ENCODE results near the gene WFDC13. TPM values are rescaled to one million over a fixed set of nuclear protein-coding genes. Genes with fewer than 3 reads are reported as not detected.
"Not testable (repeated sequence)": the region's sequence is repeated elsewhere in the genome, so short reads cannot be mapped to it uniquely, and the experiment has no call there.

The WFDC13 gene
- total RNA-seq, 1 experiment from 2014 or later = not detected

DNA sequence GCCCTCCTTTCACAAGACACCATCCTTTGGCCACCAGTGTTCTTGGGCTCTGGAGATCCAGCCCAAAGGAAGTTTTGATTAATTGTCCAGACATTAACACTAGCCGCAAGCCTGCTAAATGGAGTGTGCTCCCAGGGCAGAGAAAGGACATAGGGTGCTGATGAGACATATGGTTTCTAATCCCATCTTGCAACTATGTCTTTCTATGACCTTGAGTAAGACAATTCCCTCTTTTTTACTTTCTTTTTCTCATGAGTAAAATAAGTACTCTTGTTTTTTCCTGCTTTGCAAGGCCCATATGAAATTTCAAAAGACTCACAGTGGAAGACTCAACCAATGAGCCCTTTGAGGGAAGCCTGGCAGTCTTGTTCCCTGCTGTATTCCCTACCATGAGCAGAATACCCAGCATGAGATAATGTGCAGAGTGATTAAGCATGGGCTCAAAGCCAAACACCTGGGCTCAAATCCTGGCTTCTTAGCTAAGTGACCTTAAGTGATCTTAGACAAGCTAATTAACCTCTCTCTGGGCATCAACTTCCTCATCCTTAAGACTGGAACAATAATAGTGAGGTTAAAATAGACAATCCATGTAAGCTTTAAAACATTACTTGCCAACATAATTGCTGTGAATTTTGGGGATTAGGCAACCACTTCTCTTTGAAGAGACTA, 3.3 kb downstream of the WFDC13 start, which contains the start of gene WFDC10B:
WFDC10B (minus strand) TSS at position 51 of the 669 bp plus-strand sequence. CDS start 19,027 bp downstream, outside the sequence.
- Mint-ChIP-seq H3K27ac (no peak within 1 kb of the TSS; the same call in 1 of the 2 replicates), H3K9me3 (peaks cover 14% of the 10 kb centered on the region)

GRCh38 chr20:45716141-45716688, 14.4 kb downstream of the WFDC13 start:
- H3K36me3 Mint-ChIP-seq; ATAC-seq; POLR2A ChIA-PET; H3K27me3 Mint-ChIP-seq (ENCODE audit: low read depth); H3K4me1 Mint-ChIP-seq; H3K27ac Mint-ChIP-seq; H3K4me3 Mint-ChIP-seq; DNase-seq (ENCODE audit: low spot score): not testable (repeated sequence)
- peaks cover 39% of the 10 kb centered on the region for H3K9me3 Mint-ChIP-seq
- CTCF ChIA-PET = interaction anchor here (1.6 kb wide), 1 partner anchor 55 kb away, joined by 4 read pairs; no protein-coding TSS in a partner anchor

More for the DNA sequence above, 3.3 kb downstream of the WFDC13 start, which contains the start of gene WFDC10B:
- ChIA-PET CTCF (interaction anchor here (1.7 kb wide), 1 partner anchor 66 kb away, joined by 6 read pairs; no protein-coding TSS in a partner anchor), POLR2A (no interaction called here)
- peaks cover 3% of the 10 kb centered on the region; the same call in 1 of the 2 replicates for H3K36me3 Mint-ChIP-seq
- H3K4me3 Mint-ChIP-seq = no peak within 1 kb of the TSS
- H3K27me3 Mint-ChIP-seq (ENCODE audit: low read depth) = no peaks in the 10 kb centered on the region
- no peak for ATAC-seq
- no peak for TF ChIP-seq TEAD1 (CRISPR knock-in tag; IDR thresholded peaks at IDR 0.05)
- TF ChIP-seq ZNF425 (CRISPR knock-in tag; conservative IDR thresholded peaks at IDR 0.05) = no peak
- TF ChIP-seq OVOL2 (CRISPR knock-in tag; IDR thresholded peaks at IDR 0.05; ENCODE audit: borderline replicate concordance) = no peak
- no peak for TF ChIP-seq HMGA2 (CRISPR knock-in tag; IDR thresholded peaks at IDR 0.05)
- TF ChIP-seq ESRRA (CRISPR knock-in tag; IDR thresholded peaks at IDR 0.05; ENCODE audit: borderline replicate concordance) = no peak
- no peak for TF ChIP-seq ETV6 (CRISPR knock-in tag; IDR thresholded peaks at IDR 0.05)
- TF ChIP-seq ZNF263 (CRISPR knock-in tag; IDR thresholded peaks at IDR 0.05; ENCODE audit: low read depth) = no peak
- TF ChIP-seq USF2 (CRISPR knock-in tag; IDR thresholded peaks at IDR 0.05) = no peak
- no peak for TF ChIP-seq SOX15 (CRISPR knock-in tag; IDR thresholded peaks at IDR 0.05)
- TF ChIP-seq, protein P1, sequence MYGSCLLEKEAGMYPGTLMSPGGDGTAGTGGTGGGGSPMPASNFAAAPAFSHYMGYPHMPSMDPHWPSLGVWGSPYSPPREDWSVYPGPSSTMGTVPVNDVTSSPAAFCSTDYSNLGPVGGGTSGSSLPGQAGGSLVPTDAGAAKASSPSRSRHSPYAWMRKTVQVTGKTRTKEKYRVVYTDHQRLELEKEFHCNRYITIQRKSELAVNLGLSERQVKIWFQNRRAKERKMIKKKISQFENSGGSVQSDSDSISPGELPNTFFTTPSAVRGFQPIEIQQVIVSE (CRISPR knock-in tag; IDR thresholded peaks at IDR 0.05; ENCODE audit: borderline replicate concordance) = no peak
- no peak for TF ChIP-seq STAT6 (CRISPR knock-in tag; conservative IDR thresholded peaks at IDR 0.05; ENCODE audit: low read depth)
- TF ChIP-seq, protein P2, sequence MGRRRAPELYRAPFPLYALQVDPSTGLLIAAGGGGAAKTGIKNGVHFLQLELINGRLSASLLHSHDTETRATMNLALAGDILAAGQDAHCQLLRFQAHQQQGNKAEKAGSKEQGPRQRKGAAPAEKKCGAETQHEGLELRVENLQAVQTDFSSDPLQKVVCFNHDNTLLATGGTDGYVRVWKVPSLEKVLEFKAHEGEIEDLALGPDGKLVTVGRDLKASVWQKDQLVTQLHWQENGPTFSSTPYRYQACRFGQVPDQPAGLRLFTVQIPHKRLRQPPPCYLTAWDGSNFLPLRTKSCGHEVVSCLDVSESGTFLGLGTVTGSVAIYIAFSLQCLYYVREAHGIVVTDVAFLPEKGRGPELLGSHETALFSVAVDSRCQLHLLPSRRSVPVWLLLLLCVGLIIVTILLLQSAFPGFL (CRISPR knock-in tag; IDR thresholded peaks at IDR 0.05; ENCODE audit: borderline replicate concordance) = no peak
- DNase-seq (ENCODE audit: low spot score) = no peak
- H3K4me1 Mint-ChIP-seq = peaks cover 10% of the 10 kb centered on the region

DNA sequence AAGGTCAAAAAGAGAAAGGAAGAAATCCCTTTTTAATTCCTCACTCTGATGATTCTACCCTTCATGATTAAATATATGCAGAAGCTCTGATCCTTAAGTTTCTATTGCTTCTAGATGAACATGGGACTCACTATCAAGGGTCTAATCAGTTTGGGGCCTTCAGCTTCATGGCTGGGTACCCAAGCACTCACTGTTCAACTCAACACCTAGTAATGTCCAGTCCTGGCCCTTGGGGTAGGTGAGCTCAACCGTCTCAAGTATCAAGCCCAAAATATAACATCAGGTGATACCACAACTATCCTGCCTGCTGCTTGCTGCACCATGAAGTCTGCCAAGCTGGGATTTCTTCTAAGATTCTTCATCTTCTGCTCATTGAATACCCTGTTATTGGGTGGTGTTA, 20.2 kb downstream of the WFDC13 start, which contains the start of gene SPINT4:
SPINT4 (plus strand) TSS at position 301 of the 400 bp plus-strand sequence; CDS start at position 322, 21 bp downstream.
- Mint-ChIP-seq H3K27me3 (ENCODE audit: low read depth) (no peaks in the 10 kb centered on the region; the same call in 1 of the 2 replicates), H3K4me3 (no peak within 1 kb of the TSS), H3K36me3 (peaks cover 4% of the 10 kb centered on the region), H3K27ac (no peak within 1 kb of the TSS), H3K9me3 (peaks cover 20% of the 10 kb centered on the region), H3K4me1 (0 out of 2 replicates have a peak, but pooled peaks cover 2% of the 10 kb centered on the region)
- TF ChIP-seq, protein P1 (CRISPR knock-in tag; IDR thresholded peaks at IDR 0.05; ENCODE audit: borderline replicate concordance) = no peak
- TF ChIP-seq ZMAT4 (CRISPR knock-in tag; IDR thresholded peaks at IDR 0.05) (no peak), ZNF416 (CRISPR knock-in tag; IDR thresholded peaks at IDR 0.05) (no peak), ZNF138 (CRISPR knock-in tag; conservative IDR thresholded peaks at IDR 0.05) (no peak), MXD4 (CRISPR knock-in tag; IDR thresholded peaks at IDR 0.05; ENCODE audit: borderline replicate concordance) (no peak)
- no peak for ATAC-seq
- POLR2A ChIA-PET = no interaction called here
- CTCF ChIA-PET = no interaction called here
- DNase-seq (ENCODE audit: low spot score) = no peak

All from WTC11 (cell line).